ENCODE measurements around the gene PLOD3.
A peak's percentile ranks its signal among the peaks of the same experiment; 100 is the strongest.

Gene PLOD3

GRCh38 chr7:101238226-101239182, 21.1 kb upstream of the PLOD3 start:
- DNase-seq (ENCODE audit: low read depth in 2 of 2), result no peak

GRCh38 chr7:101237206-101238067, 20.1 kb upstream of the PLOD3 start, which contains the start of gene CLDN15:
Gene CLDN15 (minus strand): TSS chr7:101237802. CDS start chr7:101237581, 221 bp downstream.
- no peak for DNase-seq (ENCODE audit: low read depth in 2 of 2)

GRCh38 chr7:101236292-101236835, 19.0 kb upstream of the PLOD3 start:
- DNase-seq (ENCODE audit: low read depth in 2 of 2), result no peak

GRCh38 chr7:101235522-101235921, 18.1 kb upstream of the PLOD3 start:
- no peak for DNase-seq (ENCODE audit: low read depth in 2 of 2)

- no peak for DNase-seq (ENCODE audit: low read depth in 2 of 2)
Observed at GRCh38 chr7:101235050-101235449, 17.7 kb upstream of the PLOD3 start.

- DNase-seq (ENCODE audit: low read depth in 2 of 2), result no peak
Observed at GRCh38 chr7:101234636-101235035, 17.3 kb upstream of the PLOD3 start.

GRCh38 chr7:101233907-101234547, 16.6 kb upstream of the PLOD3 start:
- DNase-seq (ENCODE audit: low read depth in 2 of 2), result no peak

- no peak for DNase-seq (ENCODE audit: low read depth in 2 of 2)
Observed at GRCh38 chr7:101232141-101232850, 14.9 kb upstream of the PLOD3 start.

GRCh38 chr7:101231644-101232043, 14.3 kb upstream of the PLOD3 start:
- no peak for DNase-seq (ENCODE audit: low read depth in 2 of 2)

GRCh38 chr7:101226721-101227120, 9.3 kb upstream of the PLOD3 start:
- DNase-seq (ENCODE audit: low read depth in 2 of 2), result no peak

GRCh38 chr7:101225650-101226049, 8.3 kb upstream of the PLOD3 start:
- no peak for DNase-seq (ENCODE audit: low read depth in 2 of 2)

GRCh38 chr7:101223528-101223927, 6.1 kb upstream of the PLOD3 start:
- no peak for DNase-seq (ENCODE audit: low read depth in 2 of 2)

- no peak for DNase-seq (ENCODE audit: low read depth in 2 of 2)
Observed at GRCh38 chr7:101222275-101222830, 5.0 kb upstream of the PLOD3 start.

GRCh38 chr7:101220295-101220694, 2.9 kb upstream of the PLOD3 start:
- DNase-seq (ENCODE audit: low read depth in 2 of 2), result no peak

GRCh38 chr7:101218236-101219125, 1.1 kb upstream of the PLOD3 start:
- peak in 1 of 2 donors; percentile 4 for DNase-seq (ENCODE audit: low read depth in 2 of 2)

- no peak for DNase-seq (ENCODE audit: low read depth in 2 of 2)
Observed at GRCh38 chr7:101216860-101217387, 457 bp downstream of the PLOD3 start.

GRCh38 chr7:101216001-101216859, 1.2 kb downstream of the PLOD3 start:
- DNase-seq (ENCODE audit: low read depth in 2 of 2), result peak in 1 of 2 donors; percentile 9

- DNase-seq (ENCODE audit: low read depth in 2 of 2), result no peak
Observed at GRCh38 chr7:101212014-101212413, 5.4 kb downstream of the PLOD3 start.
